OCI-LY1 (cell line): ENCODE results near the gene SSC5D.

Source experiments
- EZH2 ChIP-seq: fragments of 200-600 bp; sonication (generic), shearing (Covaris generic); IDR thresholded peaks from 2 replicates; pipeline ENCODE4 v1.8.0; 2017; ENCODE audit warnings: borderline replicate concordance, mixed run types, mild to moderate bottlenecking, antibody characterized with exemption, low read length, moderate library complexity, mixed read lengths
- TF ChIP-seq, protein P1 (sequence below): fragments of 200-600 bp; sonication (generic), shearing (Covaris generic); IDR thresholded peaks from 2 replicates; pipeline ENCODE4 v1.5.1; 2017; ENCODE audit warnings: mild to moderate bottlenecking, antibody characterized with exemption, low read length, moderate library complexity, mixed read lengths

GRCh38 chr19:55491546-55492360 is 3.5 kb downstream of the SSC5D start:
- TF ChIP-seq, protein P1, sequence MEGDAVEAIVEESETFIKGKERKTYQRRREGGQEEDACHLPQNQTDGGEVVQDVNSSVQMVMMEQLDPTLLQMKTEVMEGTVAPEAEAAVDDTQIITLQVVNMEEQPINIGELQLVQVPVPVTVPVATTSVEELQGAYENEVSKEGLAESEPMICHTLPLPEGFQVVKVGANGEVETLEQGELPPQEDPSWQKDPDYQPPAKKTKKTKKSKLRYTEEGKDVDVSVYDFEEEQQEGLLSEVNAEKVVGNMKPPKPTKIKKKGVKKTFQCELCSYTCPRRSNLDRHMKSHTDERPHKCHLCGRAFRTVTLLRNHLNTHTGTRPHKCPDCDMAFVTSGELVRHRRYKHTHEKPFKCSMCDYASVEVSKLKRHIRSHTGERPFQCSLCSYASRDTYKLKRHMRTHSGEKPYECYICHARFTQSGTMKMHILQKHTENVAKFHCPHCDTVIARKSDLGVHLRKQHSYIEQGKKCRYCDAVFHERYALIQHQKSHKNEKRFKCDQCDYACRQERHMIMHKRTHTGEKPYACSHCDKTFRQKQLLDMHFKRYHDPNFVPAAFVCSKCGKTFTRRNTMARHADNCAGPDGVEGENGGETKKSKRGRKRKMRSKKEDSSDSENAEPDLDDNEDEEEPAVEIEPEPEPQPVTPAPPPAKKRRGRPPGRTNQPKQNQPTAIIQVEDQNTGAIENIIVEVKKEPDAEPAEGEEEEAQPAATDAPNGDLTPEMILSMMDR: no peak
- no peak for TF ChIP-seq EZH2
